Measurements from ENCODE around the gene KCNQ1. TPM values are rescaled to one million over a fixed set of nuclear protein-coding genes. Genes with fewer than 3 reads are reported as not detected.

The KCNQ1 gene
- total and polyA plus RNA-seq, 12 donors = 11.0 to 447 (median 320) TPM

GRCh38 chr11:2737866-2738265, 293.1 kb downstream of the KCNQ1 start:
- WGBS, 4 donors = 59 to 70% (median 66%) methylated on average over 4 to 5 of the region's 5 CpGs
- H3K4me1 ChIP-seq (replicated peaks in 1 of 2) = peaks cover 31 to 49% of the 10 kb centered on the region in 2 donors
- TF ChIP-seq, protein P1, sequence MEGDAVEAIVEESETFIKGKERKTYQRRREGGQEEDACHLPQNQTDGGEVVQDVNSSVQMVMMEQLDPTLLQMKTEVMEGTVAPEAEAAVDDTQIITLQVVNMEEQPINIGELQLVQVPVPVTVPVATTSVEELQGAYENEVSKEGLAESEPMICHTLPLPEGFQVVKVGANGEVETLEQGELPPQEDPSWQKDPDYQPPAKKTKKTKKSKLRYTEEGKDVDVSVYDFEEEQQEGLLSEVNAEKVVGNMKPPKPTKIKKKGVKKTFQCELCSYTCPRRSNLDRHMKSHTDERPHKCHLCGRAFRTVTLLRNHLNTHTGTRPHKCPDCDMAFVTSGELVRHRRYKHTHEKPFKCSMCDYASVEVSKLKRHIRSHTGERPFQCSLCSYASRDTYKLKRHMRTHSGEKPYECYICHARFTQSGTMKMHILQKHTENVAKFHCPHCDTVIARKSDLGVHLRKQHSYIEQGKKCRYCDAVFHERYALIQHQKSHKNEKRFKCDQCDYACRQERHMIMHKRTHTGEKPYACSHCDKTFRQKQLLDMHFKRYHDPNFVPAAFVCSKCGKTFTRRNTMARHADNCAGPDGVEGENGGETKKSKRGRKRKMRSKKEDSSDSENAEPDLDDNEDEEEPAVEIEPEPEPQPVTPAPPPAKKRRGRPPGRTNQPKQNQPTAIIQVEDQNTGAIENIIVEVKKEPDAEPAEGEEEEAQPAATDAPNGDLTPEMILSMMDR (IDR thresholded peaks at IDR 0.05) = no peak
- TF ChIP-seq POLR2A (IDR thresholded peaks at IDR 0.05) = no peak
- H3K4me3 ChIP-seq = no peak overlapping the region
- intact Hi-C loops (cut with DNase I) = no loop called here
- peak overlapping the region in 4 of 5 donors; percentile 24 to 82 (median 49) for H3K27ac ChIP-seq
- DNase-seq = peak in 1 of 7 donors; percentile 47
- no peaks in the 10 kb centered on the region for H3K27me3 ChIP-seq
- H3K36me3 ChIP-seq (replicated peaks in 1 of 2) = no peaks in the 10 kb centered on the region
- H3K9me3 ChIP-seq (replicated peaks in 1 of 3) = no peaks in the 10 kb centered on the region

DNA sequence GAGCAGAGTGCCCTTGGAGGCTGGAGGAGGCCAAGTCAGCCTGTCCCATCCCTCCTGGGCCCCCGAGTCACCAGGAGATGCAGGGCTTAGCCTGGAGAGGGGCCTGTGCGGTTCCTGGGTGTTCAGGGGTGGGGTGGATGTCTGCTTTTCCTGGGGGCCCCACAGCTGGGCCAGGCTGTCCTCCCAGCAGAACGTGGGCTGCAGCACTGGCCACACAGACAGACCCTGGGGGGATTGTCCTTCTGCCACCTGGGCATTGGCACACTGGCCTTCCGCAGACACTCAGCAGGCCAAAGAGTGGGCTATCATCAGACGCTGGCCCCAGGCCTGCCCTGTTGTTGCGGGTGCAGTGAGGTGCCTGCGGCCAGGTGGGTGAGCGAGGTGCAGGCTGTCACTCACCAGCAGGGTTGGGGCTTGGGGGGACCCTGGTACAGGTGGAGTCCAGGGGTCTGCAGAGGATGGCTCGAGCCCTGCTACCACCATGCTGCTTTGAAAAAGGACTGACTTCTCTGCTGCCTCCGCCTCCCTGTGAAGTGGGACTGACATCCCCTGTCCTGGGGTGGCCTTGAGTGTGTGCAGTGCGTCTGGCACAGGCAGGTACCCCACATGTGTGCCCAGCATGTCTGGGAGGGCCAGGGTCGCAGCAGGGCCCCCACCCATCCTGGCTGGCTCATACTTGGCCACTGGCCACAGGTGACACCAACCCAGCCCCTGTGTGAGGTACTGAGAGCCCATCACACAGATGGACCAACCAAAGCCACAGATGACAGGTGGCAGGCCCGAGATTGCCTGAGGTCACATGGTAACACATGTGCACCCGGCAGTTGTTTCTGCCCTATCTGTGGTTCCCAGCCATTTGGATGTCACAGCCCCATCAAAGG, 294.0 kb downstream of the KCNQ1 start:
- TF ChIP-seq, protein P1 (IDR thresholded peaks at IDR 0.05) = no peak
- no peak for TF ChIP-seq POLR2A (IDR thresholded peaks at IDR 0.05)
- H3K27ac ChIP-seq = peak overlapping the region in 3 of 5 donors; percentile 64 to 83 (median 82)
- no peaks in the 10 kb centered on the region for H3K27me3 ChIP-seq
- 33 to 91% (median 83%) methylated on average over 1 to 14 of the region's 14 CpGs for WGBS, 4 donors
- peaks cover 31 to 49% of the 10 kb centered on the region in 2 donors for H3K4me1 ChIP-seq (replicated peaks in 1 of 2)
- intact Hi-C loops (cut with DNase I) = no loop called here
- no peak overlapping the region for H3K4me3 ChIP-seq
- no peak for DNase-seq
- no peaks in the 10 kb centered on the region for H3K9me3 ChIP-seq (replicated peaks in 1 of 3)
- no peaks in the 10 kb centered on the region for H3K36me3 ChIP-seq (replicated peaks in 1 of 2)

DNA sequence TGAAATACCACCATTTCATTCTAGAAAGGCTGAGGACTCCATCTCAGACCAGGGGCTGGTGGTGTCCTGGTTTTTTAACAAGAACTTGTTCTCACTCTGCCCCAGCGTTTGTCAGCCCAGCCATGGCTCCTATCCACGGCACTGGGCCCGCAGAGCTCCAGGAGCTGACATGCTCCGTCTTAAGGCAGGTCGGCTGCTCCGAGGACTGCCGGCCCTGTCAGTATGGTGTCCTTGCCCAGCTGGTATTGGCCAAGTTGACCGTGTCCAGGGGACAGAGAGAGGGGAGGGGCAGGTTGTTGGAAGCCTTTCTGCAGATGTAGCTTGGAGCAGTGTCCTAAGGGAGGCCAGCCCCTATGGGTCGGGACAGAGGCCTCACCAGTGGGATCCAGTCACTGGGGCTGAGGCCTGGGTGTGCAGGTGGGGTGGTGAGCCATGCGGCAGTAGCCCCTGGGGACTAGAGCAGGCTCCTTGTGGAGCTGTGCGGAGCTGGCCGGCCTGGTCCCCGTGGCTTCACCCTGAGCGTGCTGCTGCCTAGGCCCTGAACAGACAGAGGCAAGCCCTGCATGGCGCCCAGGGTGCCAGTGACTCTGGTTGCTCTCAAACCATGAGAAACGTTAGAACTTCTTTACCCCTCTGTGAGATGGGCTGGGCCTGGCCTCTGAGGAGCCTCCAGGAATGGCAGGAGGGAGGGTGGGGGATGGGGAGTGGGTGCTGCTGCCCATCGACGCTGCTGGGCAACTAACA, 294.9 kb downstream of the KCNQ1 start:
- no peaks in the 10 kb centered on the region for H3K9me3 ChIP-seq (replicated peaks in 1 of 3)
- TF ChIP-seq POLR2A (IDR thresholded peaks at IDR 0.05) = no peak
- TF ChIP-seq, protein P1 (IDR thresholded peaks at IDR 0.05) = no peak
- H3K4me1 ChIP-seq (replicated peaks in 1 of 2) = peaks cover 31 to 49% of the 10 kb centered on the region in 2 donors
- DNase-seq = peak in 3 of 7 donors; percentile 43 to 62 (median 46)
- H3K27ac ChIP-seq = peak overlapping the region in 3 of 5 donors; percentile 32 to 83 (median 82)
- WGBS, 4 donors = 73 to 93% (median 77%) methylated on average over 12 to 18 of the region's 18 CpGs
- H3K36me3 ChIP-seq (replicated peaks in 1 of 2) = no peaks in the 10 kb centered on the region
- no peaks in the 10 kb centered on the region for H3K27me3 ChIP-seq
- H3K4me3 ChIP-seq = no peak overlapping the region
- intact Hi-C loops (cut with DNase I) = no loop called here

DNA sequence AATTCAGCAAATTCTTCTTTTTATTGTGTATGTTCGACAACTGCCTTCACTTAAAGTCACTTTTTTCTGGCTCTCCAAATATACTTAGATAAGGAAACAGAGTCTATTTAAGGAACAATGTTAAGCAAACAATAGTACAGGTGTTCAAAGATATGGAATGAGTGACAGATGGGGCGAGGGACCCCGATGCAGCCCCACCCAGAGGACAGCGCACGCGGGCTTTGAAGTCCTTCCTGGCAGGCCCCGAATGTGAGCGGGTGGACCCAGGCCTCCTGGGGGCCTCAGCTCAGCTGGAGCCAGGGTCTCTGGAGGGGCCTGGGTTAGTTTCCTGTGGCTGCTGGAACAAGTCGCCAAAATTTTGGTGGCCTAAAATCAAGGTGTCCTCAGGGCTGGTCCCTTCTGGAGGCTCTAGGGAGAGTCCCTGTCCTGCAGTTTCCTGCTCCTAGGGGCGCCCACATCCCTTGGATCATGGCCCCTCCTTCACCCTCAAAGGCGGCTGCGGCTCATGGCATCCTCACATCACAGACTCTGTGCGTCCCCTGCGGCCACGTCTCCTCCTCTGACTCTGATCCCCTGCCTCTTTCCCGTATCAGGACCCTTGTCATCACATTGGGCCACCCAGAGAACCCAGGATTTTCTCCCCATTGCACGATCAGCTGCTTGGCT, 295.6 kb downstream of the KCNQ1 start:
- no peaks in the 10 kb centered on the region for H3K9me3 ChIP-seq (replicated peaks in 1 of 3)
- intact Hi-C loops (cut with DNase I) = no loop called here
- 88 to 91% (median 89%) methylated on average over 15 to 17 of the region's 17 CpGs for WGBS, 4 donors
- DNase-seq = peak in 1 of 7 donors; percentile 15
- TF ChIP-seq, protein P1 (IDR thresholded peaks at IDR 0.05) = no peak
- no peak for TF ChIP-seq POLR2A (IDR thresholded peaks at IDR 0.05)
- no peak overlapping the region for H3K4me3 ChIP-seq
- no peaks in the 10 kb centered on the region for H3K27me3 ChIP-seq
- H3K27ac ChIP-seq = peak overlapping the region in 3 of 5 donors; percentile 68 to 83 (median 82)
- H3K36me3 ChIP-seq (replicated peaks in 1 of 2) = no peaks in the 10 kb centered on the region
- H3K4me1 ChIP-seq (replicated peaks in 1 of 2) = peaks cover 31 to 49% of the 10 kb centered on the region in 2 donors

Data from adrenal gland (tissue), 12 donors.